Activated B cell treated with CpG ODN at 0.5 μM for 24 hours (primary cell): Measurements from ENCODE around the gene EPO. TPM values are rescaled to one million over a fixed set of nuclear protein-coding genes. Genes with fewer than 3 reads are reported as not detected.

Experiments
- ATAC-seq: fragments of 200-7000 bp; cut with Tn5 transposase; one replicate; pipeline ENCODE4 v1.10.0; 2021; ENCODE audit warnings: low read depth, mild to moderate bottlenecking, moderate library complexity
- CTCF ChIA-PET: fragments of 350-600 bp; sonication (Branson Sonifier 250); formaldehyde crosslinking; loops from one replicate; lab custom pipeline; 2021; ENCODE audit warnings: antibody characterized with exemption; lab: Charles Lee
- POLR2A ChIA-PET: fragments of 350-600 bp; sonication (Branson Sonifier 250); formaldehyde crosslinking; loops from one replicate; lab custom pipeline; 2021; ENCODE audit warnings: antibody characterized with exemption; lab: Charles Lee
- DNase-seq: peaks from one replicate; pipeline ENCODE4 v3.0.0; 2022
- H3K27ac Mint-ChIP-seq: one replicate; pipeline ENCODE4 v1.8.0; 2020; ENCODE audit warnings: mixed read lengths
- H3K27me3 Mint-ChIP-seq: one replicate; pipeline ENCODE4 v1.8.0; 2021; ENCODE audit warnings: mixed read lengths
- H3K36me3 Mint-ChIP-seq: one replicate; pipeline ENCODE4 v1.8.0; 2021; ENCODE audit warnings: low read depth, mixed read lengths
- H3K4me1 Mint-ChIP-seq: one replicate; pipeline ENCODE4 v1.8.0; 2021; ENCODE audit warnings: mixed read lengths
- H3K4me3 Mint-ChIP-seq: one replicate; pipeline ENCODE4 v1.8.0; 2020; ENCODE audit warnings: mild to moderate bottlenecking, mixed read lengths
- H3K9me3 Mint-ChIP-seq: one replicate; pipeline ENCODE4 v1.8.0; 2020; ENCODE audit warnings: mixed read lengths
- intact Hi-C: fragments of 100-400 bp; cut with micrococcal nuclease; formaldehyde crosslinking; loops from one replicate; pipeline ENCODE4 v1.15.1; 2024
- total RNA-seq: library from RNA; stranded (reverse); gene quantifications from 2 replicates; pipeline ENCODE4 v1.2.3, GENCODE V29; 2022
- TF ChIP-seq, protein P1 (sequence below): fragments of 200-600 bp; IDR thresholded peaks from one replicate; pipeline ENCODE4 v1.8.0; 2022; ENCODE audit warnings: antibody characterized with exemption, mild to moderate bottlenecking

EPO gene
- total RNA-seq, 1 donor from 2014 or later = not detected

GRCh38 chr7:100705753-100706671 lies 14.3 kb upstream of the EPO start, which contains the start of gene POP7:
Gene POP7, plus strand, starts transcription at chr7:100706121. Its CDS starts 710 bp downstream, at chr7:100706831.
- H3K4me3 Mint-ChIP-seq = peak within 1 kb of the TSS; percentile 93

GRCh38 chr7:100706672-100707311 lies 13.5 kb upstream of the EPO start:
- TF ChIP-seq, protein P1, sequence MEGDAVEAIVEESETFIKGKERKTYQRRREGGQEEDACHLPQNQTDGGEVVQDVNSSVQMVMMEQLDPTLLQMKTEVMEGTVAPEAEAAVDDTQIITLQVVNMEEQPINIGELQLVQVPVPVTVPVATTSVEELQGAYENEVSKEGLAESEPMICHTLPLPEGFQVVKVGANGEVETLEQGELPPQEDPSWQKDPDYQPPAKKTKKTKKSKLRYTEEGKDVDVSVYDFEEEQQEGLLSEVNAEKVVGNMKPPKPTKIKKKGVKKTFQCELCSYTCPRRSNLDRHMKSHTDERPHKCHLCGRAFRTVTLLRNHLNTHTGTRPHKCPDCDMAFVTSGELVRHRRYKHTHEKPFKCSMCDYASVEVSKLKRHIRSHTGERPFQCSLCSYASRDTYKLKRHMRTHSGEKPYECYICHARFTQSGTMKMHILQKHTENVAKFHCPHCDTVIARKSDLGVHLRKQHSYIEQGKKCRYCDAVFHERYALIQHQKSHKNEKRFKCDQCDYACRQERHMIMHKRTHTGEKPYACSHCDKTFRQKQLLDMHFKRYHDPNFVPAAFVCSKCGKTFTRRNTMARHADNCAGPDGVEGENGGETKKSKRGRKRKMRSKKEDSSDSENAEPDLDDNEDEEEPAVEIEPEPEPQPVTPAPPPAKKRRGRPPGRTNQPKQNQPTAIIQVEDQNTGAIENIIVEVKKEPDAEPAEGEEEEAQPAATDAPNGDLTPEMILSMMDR = no peak
- no peak for ATAC-seq
- no peak for DNase-seq
- CTCF ChIA-PET = interaction anchor here (1.2 to 4.0 kb wide), 3 partner anchors 13 to 189 kb away, joined by 4 to 79 read pairs (median 19); partner anchors contain the start of genes ACHE and GIGYF1
- Mint-ChIP-seq H3K36me3 (peaks cover 12% of the 10 kb centered on the region), H3K4me1 (peaks cover 16% of the 10 kb centered on the region), H3K4me3 (peak overlapping the region; percentile 93), H3K27ac (no peak overlapping the region), H3K27me3 (no peaks in the 10 kb centered on the region), H3K9me3 (no peaks in the 10 kb centered on the region)
- POLR2A ChIA-PET = interaction anchor here (2.0 to 2.6 kb wide), 7 partner anchors 11 to 145 kb away, joined by 11 to 61 read pairs (median 19); partner anchors contain the start of genes FBXO24, GIGYF1, GNB2 and LRCH4
- intact Hi-C loops = loop anchor here (1.0 to 5.0 kb wide), 3 partner anchors 94 to 229 kb away; partner anchors contain the start of genes FBXO24, LRCH4, MOSPD3 and TSC22D4

More at GRCh38 chr7:100705753-100706671, 14.3 kb upstream of the EPO start, which contains the start of gene POP7:
- DNase-seq (peak; percentile 98), ATAC-seq (peak; percentile 94)
- H3K9me3 Mint-ChIP-seq = no peaks in the 10 kb centered on the region
- peaks cover 12% of the 10 kb centered on the region for H3K36me3 Mint-ChIP-seq
- intact Hi-C loops = loop anchor here (1.0 to 5.0 kb wide), 15 partner anchors 11 to 512 kb away; partner anchors contain the start of genes ACTL6B, FBXO24, GNB2 and LRCH4
- peaks cover 16% of the 10 kb centered on the region for H3K4me1 Mint-ChIP-seq
- ChIA-PET CTCF (interaction anchor here (0.8 to 4.0 kb wide), 21 partner anchors 12 to 353 kb away, joined by 3 to 79 read pairs (median 5); partner anchors contain the start of genes ACHE, FBXO24, GIGYF1 and LRCH4), POLR2A (interaction anchor here (0.6 to 2.6 kb wide), 33 partner anchors 10 to 616 kb away, joined by 3 to 61 read pairs (median 5); partner anchors contain the start of genes FBXO24, GIGYF1, GNB2 and IFT22)
- peak within 1 kb of the TSS; percentile 88 for H3K27ac Mint-ChIP-seq
- H3K27me3 Mint-ChIP-seq = no peaks in the 10 kb centered on the region
- TF ChIP-seq, protein P1 = no peak

- Mint-ChIP-seq H3K4me1 (peaks cover 16% of the 10 kb centered on the region), H3K27me3 (no peaks in the 10 kb centered on the region), H3K9me3 (no peaks in the 10 kb centered on the region), H3K4me3 (peak overlapping the region; percentile 15), H3K36me3 (peaks cover 12% of the 10 kb centered on the region), H3K27ac (no peak overlapping the region)
- TF ChIP-seq, protein P1 = no peak
- ChIA-PET POLR2A (no interaction called here), CTCF (interaction anchor here (0.9 to 1.3 kb wide), 2 partner anchors 15 to 149 kb away, joined by 3 read pairs; no protein-coding TSS in a partner anchor)
- ATAC-seq (no peak), DNase-seq (no peak)
- intact Hi-C loops = loop anchor here (5.0 kb wide), 2 partner anchors 96 to 231 kb away; partner anchors contain the start of genes MOSPD3 and TSC22D4
These were observed 11.9 kb upstream of the EPO start for GRCh38 chr7:100708395-100708794.

DNA sequence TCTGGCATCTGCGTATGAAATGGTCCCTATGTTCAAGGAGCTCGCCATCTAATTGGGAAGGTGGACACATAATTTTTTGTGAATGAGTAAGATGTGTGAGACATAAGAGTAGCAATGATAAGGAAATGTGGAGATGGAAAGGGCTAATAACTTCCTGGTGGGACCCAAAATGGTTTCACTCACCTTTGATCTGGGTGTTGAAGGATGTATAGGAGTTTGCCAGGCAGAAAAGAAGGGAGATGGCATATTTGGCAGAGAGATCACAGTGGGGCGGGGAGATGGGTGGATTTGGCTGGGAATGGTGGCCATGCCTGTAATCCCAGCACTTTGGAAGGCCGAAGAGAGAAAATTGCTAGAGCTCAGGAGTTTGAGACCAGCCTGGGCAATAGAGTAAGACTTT lies 9.8 kb upstream of the EPO start:
- intact Hi-C loops = no loop called here
- POLR2A ChIA-PET = no interaction called here
- H3K27ac Mint-ChIP-seq = no peak overlapping the region

More for the DNA sequence above, 9.8 kb upstream of the EPO start:
- CTCF ChIA-PET = no interaction called here
- Mint-ChIP-seq H3K4me1 (peaks cover 12% of the 10 kb centered on the region), H3K4me3 (no peak overlapping the region), H3K36me3 (peaks cover 12% of the 10 kb centered on the region), H3K27me3 (no peaks in the 10 kb centered on the region), H3K9me3 (no peaks in the 10 kb centered on the region)
- TF ChIP-seq, protein P1 = no peak
- no peak for ATAC-seq
- no peak for DNase-seq
